Hematopoietic multipotent progenitor cell treated with erythropoietin and hydrocortisone succinate and interleukin-3 and kit ligand, for 15 days (in vitro differentiated cells): Measurements from ENCODE around the gene NPHP1.
"Not testable (repeated sequence)": the region's sequence is repeated elsewhere in the genome, so short reads cannot be mapped to it uniquely, and the experiment has no call there.

Source experiments
- DNase-seq: peaks from one replicate; pipeline ENCODE4 v3.0.0-alpha.2; 2015; ENCODE audit warnings: low spot score

Gene NPHP1

GRCh38 chr2:110103061-110103961 lies 101.5 kb downstream of the NPHP1 start:
- no peak for DNase-seq

GRCh38 chr2:110101901-110102803 lies 102.7 kb downstream of the NPHP1 start:
- DNase-seq, result no peak

GRCh38 chr2:110101280-110101844 lies 103.5 kb downstream of the NPHP1 start:
- DNase-seq, result no peak

- not testable (repeated sequence) for DNase-seq
Observed at GRCh38 chr2:110100880-110101279, 103.9 kb downstream of the NPHP1 start.

GRCh38 chr2:110100480-110100879 lies 104.3 kb downstream of the NPHP1 start:
- no peak for DNase-seq

- DNase-seq, result no peak
Observed at GRCh38 chr2:110099471-110100225, 105.2 kb downstream of the NPHP1 start.

- no peak for DNase-seq
Observed at GRCh38 chr2:110099038-110099425, 105.8 kb downstream of the NPHP1 start.

- no peak for DNase-seq
Observed at GRCh38 chr2:110097506-110098220, 107.2 kb downstream of the NPHP1 start.

- no peak for DNase-seq
Observed at GRCh38 chr2:110095994-110096633, 108.7 kb downstream of the NPHP1 start.

- DNase-seq, result not testable (repeated sequence)
Observed at GRCh38 chr2:110094884-110095534, 109.8 kb downstream of the NPHP1 start.

GRCh38 chr2:110093924-110094323 lies 110.9 kb downstream of the NPHP1 start:
- not testable (repeated sequence) for DNase-seq

- DNase-seq, result not testable (repeated sequence)
Observed at GRCh38 chr2:110090164-110090563, 114.6 kb downstream of the NPHP1 start.

GRCh38 chr2:110083757-110084156 lies 121.1 kb downstream of the NPHP1 start:
- DNase-seq, result not testable (repeated sequence)

- DNase-seq, result not testable (repeated sequence)
Observed at GRCh38 chr2:110083162-110083561, 121.7 kb downstream of the NPHP1 start.

- DNase-seq, result not testable (repeated sequence)
Observed at GRCh38 chr2:110078104-110078503, 126.7 kb downstream of the NPHP1 start.

- not testable (repeated sequence) for DNase-seq
Observed at GRCh38 chr2:110075896-110076295, 128.9 kb downstream of the NPHP1 start.
